GM12878 (cell line): ENCODE measurements around the gene HGS. TPM values are rescaled to one million over a fixed set of nuclear protein-coding genes. Genes with fewer than 3 reads are reported as not detected.

ENCODE experiments used
- ATAC-seq: fragments of 200-7000 bp; cut with Tn5 transposase; 3 replicates; pipeline ENCODE4 v1.9.1; 2020; ENCODE audit warnings: mild to moderate bottlenecking, moderate library complexity
- BruUV-seq: library from RNA; stranded (reverse); fragments of 400-500 nt; replicated peaks from 2 replicates; lab custom pipeline; 2021; lab: Mats Ljungman, UMichigan
- CTCF ChIA-PET: fragments of 300-600 bp; sonication (Branson Sonifier 250); formaldehyde crosslinking; extraction: SDS; loops from one replicate; lab custom pipeline; 2021; ENCODE audit warnings: inconsistent platforms; lab: Yijun Ruan, JAX
- POLR2A ChIA-PET: fragments of 350-600 bp; formaldehyde crosslinking; extraction: SDS; loops from one replicate; lab custom pipeline; 2021; ENCODE audit warnings: inconsistent platforms; lab: Charles Lee
- RAD21 ChIA-PET: fragments of 300-600 bp; sonication (Branson Sonifier 250); formaldehyde crosslinking; loops from one replicate; lab custom pipeline; 2023; ENCODE audit warnings: antibody characterized with exemption; ENCODE audit not compliant: unreplicated experiment; lab: Charles Lee
- SMC1A ChIA-PET: fragments of 300-600 bp; sonication (Branson Sonifier 250); formaldehyde crosslinking; loops from one replicate; lab custom pipeline; 2023; ENCODE audit not compliant: unreplicated experiment, uncharacterized antibody; lab: Charles Lee
- DNase-seq: peaks from one replicate; pipeline ENCODE4 v3.0.0-alpha.2; 2011; ENCODE audit warnings: low read depth, low spot score
- FAIRE-seq: peaks from 3 replicates; lab custom pipeline; 2011; peaks lifted over from hg19 to GRCh38; lab: Jason Lieb, UNC
- H2AFZ ChIP-seq: 2 replicates; pipeline ENCODE4 v1.6.0; 2011; ENCODE audit warnings: low read depth, low read length, control low read depth; ENCODE audit not compliant: control insufficient read depth
- H3K27ac ChIP-seq: 2 replicates; pipeline ENCODE4 v1.5.1; 2011; ENCODE audit warnings: control low read depth; ENCODE audit not compliant: control insufficient read depth, insufficient read depth
- H3K27me3 ChIP-seq, 2 experiments: replicated peaks in 1 of 2; 2 replicates each; pipeline versions ENCODE4 v1.6.0 to v1.6.1; 2011; ENCODE audit warnings: low read length in 1 of 2; ENCODE audit not compliant: control insufficient read depth in 2 of 2, insufficient read depth in 2 of 2
- H3K36me3 ChIP-seq, 2 experiments: 2 replicates each; pipeline ENCODE4 v1.5.1; 2011; ENCODE audit warnings: low read length in 1 of 2; ENCODE audit not compliant: control insufficient read depth in 2 of 2, insufficient read depth in 2 of 2
- H3K4me1 ChIP-seq: 2 replicates; pipeline ENCODE4 v1.6.1; 2011; ENCODE audit warnings: mild to moderate bottlenecking, low read length, moderate library complexity, mixed read lengths; ENCODE audit not compliant: control insufficient read depth, insufficient read depth
- H3K4me2 ChIP-seq: 2 replicates; pipeline ENCODE4 v1.6.0; 2011; ENCODE audit warnings: control low read depth; ENCODE audit not compliant: control insufficient read depth, insufficient read depth
- H3K4me3 ChIP-seq: fragments of 200-600 bp; sonication (generic); 2 replicates; pipeline ENCODE4 v1.5.1; 2016
- H3K79me2 ChIP-seq: 2 replicates; pipeline ENCODE4 v1.6.0; 2011; ENCODE audit warnings: low read length; ENCODE audit not compliant: control insufficient read depth, insufficient read depth
- H3K9ac ChIP-seq: 2 replicates; pipeline ENCODE4 v1.8.0; 2011; ENCODE audit warnings: low read length, control low read depth, mixed read lengths; ENCODE audit not compliant: control insufficient read depth, insufficient read depth
- H3K9me3 ChIP-seq: replicated peaks from 3 replicates; pipeline ENCODE4 v1.5.1; 2011; ENCODE audit warnings: mild to moderate bottlenecking, low read length; ENCODE audit not compliant: control insufficient read depth, insufficient read depth
- H4K20me1 ChIP-seq: 2 replicates; pipeline ENCODE4 v1.6.0; 2011; ENCODE audit not compliant: control insufficient read depth, insufficient read depth
- BCL11A ChIP-seq: IDR thresholded peaks from 2 replicates; pipeline ENCODE4 v1.6.1; 2011; ENCODE audit warnings: low read depth, low read length
- CEBPZ ChIP-seq: fragments of 150-350 bp; IDR thresholded peaks from 2 replicates; pipeline ENCODE4 v1.6.1; 2016; ENCODE audit warnings: low read depth, low read length
- E2F8 ChIP-seq: fragments of 450-650 bp; IDR thresholded peaks from 2 replicates; pipeline ENCODE4 v1.6.1; 2018; ENCODE audit warnings: mild to moderate bottlenecking, low read depth, moderate library complexity; ENCODE audit not compliant: partially characterized antibody
- ESRRA ChIP-seq: IDR thresholded peaks from 2 replicates; pipeline ENCODE4 v1.6.1; 2012; ENCODE audit warnings: mild to moderate bottlenecking, low read length, improper control_type of control experiment
- ETV6 ChIP-seq, 2 experiments: fragments of 450-650 bp in 1 of 2; IDR thresholded peaks in 1 of 2; conservative IDR thresholded peaks in 1 of 2; 2 replicates each; pipeline ENCODE4 v1.6.1; 2014; ENCODE audit warnings: antibody characterized with exemption in 1 of 2, borderline replicate concordance in 1 of 2, low read depth in 1 of 2, mild to moderate bottlenecking in 1 of 2, moderate library complexity in 1 of 2
- IKZF1 ChIP-seq: fragments of 450-650 bp; conservative IDR thresholded peaks from 2 replicates; pipeline ENCODE4 v1.6.1; 2017; ENCODE audit warnings: antibody characterized with exemption, mild to moderate bottlenecking
- MYB ChIP-seq: fragments of 150-350 bp; IDR thresholded peaks from 2 replicates; pipeline ENCODE4 v1.6.1; 2014; ENCODE audit warnings: mild to moderate bottlenecking, low read depth, low read length, borderline replicate concordance
- MYC ChIP-seq: IDR thresholded peaks from 2 replicates; pipeline ENCODE4 v1.6.1; 2011; ENCODE audit warnings: mild to moderate bottlenecking, low read length, moderate library complexity, inconsistent platforms; ENCODE audit not compliant: insufficient read depth, insufficient replicate concordance, insufficient read length, severe bottlenecking
- NFIC ChIP-seq: IDR thresholded peaks from 2 replicates; pipeline ENCODE4 v1.6.1; 2012; ENCODE audit warnings: low read depth, mild to moderate bottlenecking, inconsistent platforms, low read length, moderate library complexity
- NR2C2 ChIP-seq: IDR thresholded peaks from 2 replicates; pipeline ENCODE4 v1.6.1; 2011; ENCODE audit warnings: borderline replicate concordance, low read depth; ENCODE audit not compliant: control insufficient read depth, insufficient read length
- RAD51 ChIP-seq: fragments of 450-650 bp; IDR thresholded peaks from 2 replicates; pipeline ENCODE4 v1.6.1; 2016; ENCODE audit warnings: moderate library complexity, mild to moderate bottlenecking, inconsistent platforms
- TBL1XR1 ChIP-seq: IDR thresholded peaks from 2 replicates; pipeline ENCODE4 v1.6.1; 2012; ENCODE audit warnings: low read depth, low read length, improper control_type of control experiment
- TCF12 ChIP-seq: IDR thresholded peaks from 2 replicates; pipeline ENCODE4 v1.6.1; 2011; ENCODE audit warnings: low read depth, mild to moderate bottlenecking, low read length
- ZNF24 ChIP-seq: fragments of 450-650 bp; IDR thresholded peaks from 2 replicates; pipeline ENCODE4 v1.6.1; 2017; ENCODE audit warnings: antibody characterized with exemption, mild to moderate bottlenecking
- WGBS: methylation state at CpG from one replicate; pipeline ENCODE4 v1.1.6; 2016; ENCODE audit warnings: low lambda C conversion rate; ENCODE audit not compliant: insufficient replicate concordance, insufficient coverage; ENCODE audit errors: missing lambda C conversion rate; 5-methylcytosine and 5-hydroxymethylcytosine counted together
- in situ Hi-C: fragments of 300-500 bp; cut with MboI; formaldehyde crosslinking; loops from 9 replicates; pipeline ENCODE4 v1.14.3; 2018; ENCODE audit warnings: mixed read lengths
- intact Hi-C: fragments of 100-400 bp; cut with micrococcal nuclease; formaldehyde crosslinking; loops from one replicate; pipeline ENCODE4 v1.14.2; 2022; ENCODE audit not compliant: unreplicated experiment
- polyA plus RNA-seq, 11 experiments: library from polyadenylated mRNA; depleted of rRNA in 4 of 11; unstranded in 6 of 11; stranded (reverse) in 5 of 11; fragments of >200 nt; fragmentation: Nextera tagmentation in 4 of 11; fragmentation: Illumina TruSeq in 1 of 11; extraction: Ambion mirVana in 4 of 11; extraction: Trizol in 1 of 11; gene quantifications; 1 replicate in 1 of 11; 2 replicates in 10 of 11; pipeline versions ENCODE4 v1.2.1 to v1.2.3, GENCODE V29; 2011 to 2016; ENCODE audit warnings: inconsistent platforms in 2 of 11, missing spikeins in 2 of 11, low read depth in 1 of 11
- total RNA-seq, 4 experiments: library from RNA; depleted of rRNA in 3 of 4; stranded (reverse); fragments of >200 nt in 3 of 4; fragmentation: Illumina TruSeq in 1 of 4; extraction: Trizol in 1 of 4; gene quantifications; 2 replicates each; pipeline versions ENCODE4 v1.2.1 to v1.2.3, GENCODE V29; 2013 to 2021

Gene HGS
- total and polyA plus RNA-seq, 10 of the 15 experiments (the other 5 are each of a cell fraction or from before 2014, with no cell fraction given): 2.2 to 85.6 (median 55.3) TPM

- WGBS: 85% methylated on average over 41 of the region's 78 CpGs
- CTCF ChIA-PET: no interaction called here
- no peak overlapping the region for H3K9ac ChIP-seq
- no peaks in the 10 kb centered on the region; a peak in 2 of 4 replicates for H3K27me3 ChIP-seq
- POLR2A ChIA-PET: no interaction called here
- RAD21 ChIA-PET: no interaction called here
- H3K4me3 ChIP-seq: no peak overlapping the region
- H3K36me3 ChIP-seq: no peaks in the 10 kb centered on the region
- DNase-seq: no peak
- H4K20me1 ChIP-seq: no peaks in the 10 kb centered on the region
- 0 out of 2 replicates have a peak, but pooled peaks cover under 1% of the 10 kb centered on the region for H3K4me1 ChIP-seq
- intact Hi-C loops: no loop called here
- no TSS peak for BruUV-seq
- no peak overlapping the region for H3K27ac ChIP-seq
- no peaks in the 10 kb centered on the region for H3K79me2 ChIP-seq
- in situ Hi-C loops: no loop called here
- TF ChIP-seq RAD51 (no peak), ETV6 (conservative IDR thresholded peaks at IDR 0.05 in 1 of 2, IDR thresholded peaks at IDR 0.05 in 1 of 2; ENCODE audit: borderline replicate concordance in 1 of 2, low read depth in 1 of 2) (no peak), IKZF1 (no peak), NFIC (no peak), MYC (no peak), TCF12 (no peak), ZNF24 (no peak), MYB (no peak), NR2C2 (no peak), BCL11A (no peak), E2F8 (no peak), TBL1XR1 (no peak), ESRRA (no peak), CEBPZ (no peak)
- SMC1A ChIA-PET: no interaction called here
- no peak overlapping the region for H3K4me2 ChIP-seq
- no peak for ATAC-seq
- peaks cover 6% of the 10 kb centered on the region; the same call in 2 of the 3 replicates for H3K9me3 ChIP-seq
- H2AFZ ChIP-seq: no peak overlapping the region
- no peak for FAIRE-seq
Observed at GRCh38 chr17:81648013-81648706, 35.7 kb upstream of the HGS start.
